Esophagus muscularis mucosa (tissue), 4 donors: ENCODE measurements around the gene SERPINE2. TPM values are rescaled to one million over a fixed set of nuclear protein-coding genes. Genes with fewer than 3 reads are reported as not detected.

Experiments
- DNase-seq: peaks from one replicate; pipeline ENCODE4 v3.0.0-alpha.2; 2017; ENCODE audit errors: extremely low spot score
- H3K27ac ChIP-seq, 4 donors: fragments of 200-600 bp; sonication (generic); replicated peaks in 1 of 4; 1 replicate in 3 of 4; 2 replicates in 1 of 4; pipeline ENCODE4 v1.5.1; 2016 to 2019; ENCODE audit warnings: mild to moderate bottlenecking in 1 of 4
- H3K27me3 ChIP-seq, 4 donors: fragments of 200-600 bp; sonication (generic); one replicate each; pipeline versions ENCODE4 v1.5.1 to v1.6.0; 2016 to 2019
- H3K36me3 ChIP-seq, 4 donors: fragments of 200-600 bp; sonication (generic); one replicate each; pipeline ENCODE4 v1.5.1; 2016 to 2019
- H3K4me1 ChIP-seq, 4 donors: fragments of 200-600 bp; sonication (generic); one replicate each; pipeline ENCODE4 v1.5.1; 2016 to 2019
- H3K4me3 ChIP-seq, 4 donors: fragments of 200-600 bp; sonication (generic); 1 replicate in 2 of 4; 2 replicates in 2 of 4; pipeline ENCODE4 v1.5.1; 2016 to 2019; ENCODE audit warnings: mild to moderate bottlenecking in 4 of 4, moderate library complexity in 1 of 4
- H3K9me3 ChIP-seq, 4 donors: fragments of 200-600 bp; sonication (generic); 1 replicate in 3 of 4; 2 replicates in 1 of 4; pipeline ENCODE4 v1.5.1; 2016 to 2019
- EP300 ChIP-seq: sonication (generic); formaldehyde crosslinking; IDR thresholded peaks from one replicate; pipeline ENCODE4 v1.6.1; 2017; ENCODE audit warnings: antibody characterized with exemption
- POLR2A ChIP-seq: fragments of 450-650 bp; IDR thresholded peaks from one replicate; pipeline ENCODE4 v1.6.1; 2017; ENCODE audit warnings: antibody characterized with exemption, moderate library complexity, mild to moderate bottlenecking, low read depth
- POLR2AphosphoS5 ChIP-seq, 2 donors: sonication (generic); formaldehyde crosslinking; IDR thresholded peaks; one replicate each; pipeline ENCODE4 v1.6.1; 2017; ENCODE audit warnings: antibody characterized with exemption in 2 of 2
- WGBS: methylation state at CpG from one replicate; pipeline ENCODE4 v1.1.5; 2018; 5-methylcytosine and 5-hydroxymethylcytosine counted together
- intact Hi-C: fragments of 100-400 bp; cut with DNase I; formaldehyde crosslinking; loops from one replicate; pipeline ENCODE4 v1.15.1; 2023
- total RNA-seq, 4 donors: library from RNA; depleted of rRNA; stranded (reverse); fragments of >200 nt; gene quantifications; one replicate each; pipeline versions ENCODE4 v1.1.0 to v1.2.1, GENCODE V29; 2016
- TF ChIP-seq, protein P1 (sequence below), 3 experiments: fragments of 200-600 bp in 2 of 3; fragments of 450-650 bp in 1 of 3; sonication (generic) in 2 of 3; IDR thresholded peaks; one replicate each; pipeline ENCODE4 v1.5.1; 2017 to 2019; ENCODE audit warnings: antibody characterized with exemption in 3 of 3, mild to moderate bottlenecking in 2 of 3, moderate library complexity in 1 of 3

Gene SERPINE2
- total RNA-seq, 4 donors from 2014 or later, result 20.4 to 126 (median 42.1) TPM

DNA sequence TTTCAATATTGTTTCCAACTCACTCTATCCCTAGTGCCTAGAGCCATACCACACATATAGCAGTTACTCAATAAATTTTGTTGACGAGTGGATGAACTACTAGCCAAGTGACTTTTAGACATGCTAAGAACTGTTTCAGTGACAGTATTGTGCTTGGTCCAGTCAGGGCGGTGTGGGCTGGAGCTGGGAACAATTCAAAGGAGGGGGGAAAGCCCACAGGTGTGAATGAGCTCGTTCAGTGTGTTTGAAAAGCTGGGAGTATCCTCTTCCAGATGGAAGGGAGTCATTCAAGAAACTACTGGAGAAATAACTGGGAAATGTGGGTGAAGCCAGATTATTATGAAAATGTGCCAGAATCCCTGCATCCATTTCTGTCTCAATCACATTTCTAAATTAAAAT lies 1.7 kb upstream of the SERPINE2 start:
- Histone ChIP-seq H3K4me3 (no peak overlapping the region), H3K27ac (no peak overlapping the region), H3K9me3 (no peaks in the 10 kb centered on the region), H3K36me3 (no peaks in the 10 kb centered on the region), H3K4me1 (peaks cover 12 to 40% (median 36%) of the 10 kb centered on the region in 4 donors), H3K27me3 (peaks cover 0 to 30% (median 0%) of the 10 kb centered on the region in 4 donors)
- TF ChIP-seq, protein P1, sequence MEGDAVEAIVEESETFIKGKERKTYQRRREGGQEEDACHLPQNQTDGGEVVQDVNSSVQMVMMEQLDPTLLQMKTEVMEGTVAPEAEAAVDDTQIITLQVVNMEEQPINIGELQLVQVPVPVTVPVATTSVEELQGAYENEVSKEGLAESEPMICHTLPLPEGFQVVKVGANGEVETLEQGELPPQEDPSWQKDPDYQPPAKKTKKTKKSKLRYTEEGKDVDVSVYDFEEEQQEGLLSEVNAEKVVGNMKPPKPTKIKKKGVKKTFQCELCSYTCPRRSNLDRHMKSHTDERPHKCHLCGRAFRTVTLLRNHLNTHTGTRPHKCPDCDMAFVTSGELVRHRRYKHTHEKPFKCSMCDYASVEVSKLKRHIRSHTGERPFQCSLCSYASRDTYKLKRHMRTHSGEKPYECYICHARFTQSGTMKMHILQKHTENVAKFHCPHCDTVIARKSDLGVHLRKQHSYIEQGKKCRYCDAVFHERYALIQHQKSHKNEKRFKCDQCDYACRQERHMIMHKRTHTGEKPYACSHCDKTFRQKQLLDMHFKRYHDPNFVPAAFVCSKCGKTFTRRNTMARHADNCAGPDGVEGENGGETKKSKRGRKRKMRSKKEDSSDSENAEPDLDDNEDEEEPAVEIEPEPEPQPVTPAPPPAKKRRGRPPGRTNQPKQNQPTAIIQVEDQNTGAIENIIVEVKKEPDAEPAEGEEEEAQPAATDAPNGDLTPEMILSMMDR (IDR thresholded peaks at IDR 0.05), result no peak
- no peak for TF ChIP-seq POLR2A
- TF ChIP-seq POLR2AphosphoS5 (IDR thresholded peaks at IDR 0.05), result no peak
- TF ChIP-seq EP300, result no peak
- intact Hi-C loops, result no loop called here
- 87% methylated on average over 3 of the region's 3 CpGs for WGBS
- no peak for DNase-seq

- Histone ChIP-seq H3K4me3 (peak overlapping the region; percentile 64 to 79 (median 68)), H3K4me1 (peaks cover 12 to 40% (median 36%) of the 10 kb centered on the region in 4 donors), H3K27me3 (peaks cover 0 to 38% (median 0%) of the 10 kb centered on the region in 4 donors), H3K9me3 (no peaks in the 10 kb centered on the region), H3K27ac (peak overlapping the region in 3 of 4 donors; percentile 54 to 71 (median 58)), H3K36me3 (no peaks in the 10 kb centered on the region)
- no peak for DNase-seq
- TF ChIP-seq POLR2A, result no peak
- TF ChIP-seq EP300, result no peak
- no peak for TF ChIP-seq POLR2AphosphoS5 (IDR thresholded peaks at IDR 0.05)
- TF ChIP-seq, protein P1 (IDR thresholded peaks at IDR 0.05), result no peak
- intact Hi-C loops, result no loop called here
- WGBS, result 29% methylated on average over 21 of the region's 21 CpGs
Measured at GRCh38 chr2:224039770-224040440, 819 bp upstream of the SERPINE2 start.

GRCh38 chr2:224038830-224039079 lies 331 bp downstream of the SERPINE2 start:
- Histone ChIP-seq H3K4me3 (peak overlapping the region; percentile 64 to 79 (median 68)), H3K27ac (peak overlapping the region; percentile 58 to 71 (median 68))

GRCh38 chr2:224038049-224038829 lies 847 bp downstream of the SERPINE2 start:
- DNase-seq, result no peak
- Histone ChIP-seq H3K4me1 (peaks cover 12 to 40% (median 36%) of the 10 kb centered on the region in 4 donors), H3K9me3 (no peaks in the 10 kb centered on the region), H3K36me3 (no peaks in the 10 kb centered on the region), H3K27me3 (peaks cover 0 to 39% (median 0%) of the 10 kb centered on the region in 4 donors), H3K27ac (peak overlapping the region; percentile 58 to 71 (median 68)), H3K4me3 (peak overlapping the region; percentile 64 to 79 (median 68))
- intact Hi-C loops, result no loop called here
- 5% methylated on average over 19 of the region's 36 CpGs for WGBS
- TF ChIP-seq, protein P1 (IDR thresholded peaks at IDR 0.05), result no peak
- TF ChIP-seq EP300 (no peak), POLR2A (no peak), POLR2AphosphoS5 (IDR thresholded peaks at IDR 0.05) (no peak)

More at GRCh38 chr2:224038830-224039079, 331 bp downstream of the SERPINE2 start:
- intact Hi-C loops, result no loop called here
- TF ChIP-seq POLR2A (no peak), POLR2AphosphoS5 (IDR thresholded peaks at IDR 0.05) (no peak), EP300 (no peak)
- TF ChIP-seq, protein P1 (IDR thresholded peaks at IDR 0.05), result no peak
- Histone ChIP-seq H3K27me3 (peaks cover 0 to 39% (median 0%) of the 10 kb centered on the region in 4 donors), H3K36me3 (no peaks in the 10 kb centered on the region), H3K4me1 (peaks cover 12 to 40% (median 36%) of the 10 kb centered on the region in 4 donors), H3K9me3 (no peaks in the 10 kb centered on the region)
- DNase-seq, result no peak
- WGBS, result no CpG with 5 or more reads among the region's 35 CpGs
